ENCODE data around the gene JARID2. TPM values are rescaled to one million over a fixed set of nuclear protein-coding genes. Genes with fewer than 3 reads are reported as not detected.

Gene JARID2
- total and polyA plus RNA-seq, 9 of the 15 experiments (the other 6 are each of a cell fraction or from before 2014, with no cell fraction given), result 5.0 to 29.0 (median 15.6) TPM

- no peak for TF ChIP-seq ZBTB8A (IDR thresholded peaks at IDR 0.05; ENCODE audit: partially characterized antibody)
- no peak for TF ChIP-seq IFI16 (CRISPR knock-in tag; IDR thresholded peaks at IDR 0.05)
Observed at GRCh38 chr6:15402406-15403045, 156.7 kb downstream of the JARID2 start (continued).

GRCh38 chr6:15403094-15403755 is 157.4 kb downstream of the JARID2 start:
- ATAC-seq (no peak), FAIRE-seq (no peak), DNase-seq (ENCODE audit: extremely low read depth in 1 of 4, low spot score in 3 of 4) (no peak)
- H3K36me3 ChIP-seq (ENCODE audit: control insufficient read depth, insufficient read depth, low read length), result no peaks in the 10 kb centered on the region
- H2AFZ ChIP-seq (ENCODE audit: low read depth, low read length), result no peak overlapping the region
- in situ Hi-C loops (cut with MboI) (no loop called here), intact Hi-C loops (cut with micrococcal nuclease) (no loop called here)
- H3K9me3 ChIP-seq (replicated peaks; ENCODE audit: control insufficient read depth, insufficient read depth, low read depth, low read length), result no peaks in the 10 kb centered on the region
- no peaks in the 10 kb centered on the region for H3K9me1 ChIP-seq (ENCODE audit: control insufficient read depth, insufficient read depth, low read length)
- H3K27me3 ChIP-seq (ENCODE audit: control insufficient read depth in 2 of 2, insufficient read depth in 2 of 2, low read length in 2 of 2), result no peaks in the 10 kb centered on the region
- 52% methylated on average over 6 of the region's 6 CpGs for WGBS (ENCODE audit: insufficient coverage, low coverage, missing lambda C conversion rate)
- POLR2A ChIA-PET, result interaction anchor here (0.8 to 1.9 kb wide), 6 partner anchors 8 to 193 kb away, joined by 3 to 6 read pairs (median 4); no protein-coding TSS in a partner anchor
- H3K27ac ChIP-seq (ENCODE audit: extremely low read depth, low read depth, low read length), result no peak overlapping the region; the same call in 2 of the 3 replicates
- no TSS peak for BruUV-seq (replicated peaks)
- peaks cover 17 to 64% of the 10 kb centered on the region in 2 experiments; a peak in 4 of 5 replicates for H3K4me1 ChIP-seq (replicated peaks in 1 of 2; ENCODE audit: control insufficient read depth in 2 of 2, insufficient read depth in 2 of 2, low read length in 2 of 2)
- TF ChIP-seq POLR2A (conservative IDR thresholded peaks at IDR 0.05) (no peak), ZBTB40 (IDR thresholded peaks at IDR 0.05) (peak; percentile 66), ZBTB40 (CRISPR knock-in tag; IDR thresholded peaks at IDR 0.05) (no peak), EGR1 (conservative IDR thresholded peaks at IDR 0.05) (0 out of 2 replicates have a peak, but pooled peaks have one; percentile 21)
- CTCF ChIA-PET (ENCODE audit: low intra/inter-chr PET ratio), result no interaction called here
- H3K4me3 ChIP-seq, result no peak overlapping the region
- no peak overlapping the region for H3K4me2 ChIP-seq (ENCODE audit: insufficient read depth, low read length)
- H3K9ac ChIP-seq (ENCODE audit: insufficient read depth in 1 of 2, low read depth in 2 of 2, low read length in 2 of 2), result no peak overlapping the region
- peaks cover 98% of the 10 kb centered on the region for H3K79me2 ChIP-seq (ENCODE audit: control insufficient read depth, insufficient read depth, low read length)
- H4K20me1 ChIP-seq (replicated peaks; ENCODE audit: control insufficient read depth, insufficient read depth, low read length), result peaks cover 45% of the 10 kb centered on the region

All from K562 (cell line).